Breast epithelium (tissue), 4 donors: ENCODE results near the gene ENPP5. TPM values are rescaled to one million over a fixed set of nuclear protein-coding genes. Genes with fewer than 3 reads are reported as not detected.
"Not testable (repeated sequence)": the region's sequence is repeated elsewhere in the genome, so short reads cannot be mapped to it uniquely, and the experiment has no call there.

Experiments
- DNase-seq, 2 donors: peaks; one replicate each; pipeline ENCODE4 v3.0.0-alpha.2; 2019; ENCODE audit warnings: low spot score in 2 of 2
- H3K27ac ChIP-seq, 2 donors: fragments of 200-600 bp; sonication (generic) in 1 of 2; one replicate each; pipeline ENCODE4 v1.5.1; 2016 to 2019; ENCODE audit warnings: mild to moderate bottlenecking in 1 of 2
- H3K27me3 ChIP-seq, 2 donors: fragments of 200-600 bp; sonication (generic) in 1 of 2; one replicate each; pipeline versions ENCODE4 v1.5.1 to v1.6.0; 2017 to 2019; ENCODE audit warnings: control low read depth in 1 of 2, mild to moderate bottlenecking in 1 of 2
- H3K36me3 ChIP-seq: fragments of 200-600 bp; one replicate; pipeline ENCODE4 v1.5.1; 2019
- H3K4me1 ChIP-seq, 2 donors: fragments of 200-600 bp; sonication (generic); one replicate each; pipeline ENCODE4 v1.5.1; 2016 to 2019; ENCODE audit warnings: control low read depth in 1 of 2
- H3K4me3 ChIP-seq, 3 donors: fragments of 200-600 bp; sonication (generic); 1 replicate in 2 of 3; 2 replicates in 1 of 3; pipeline ENCODE4 v1.5.1; 2016 to 2019; ENCODE audit warnings: mild to moderate bottlenecking in 3 of 3, moderate library complexity in 2 of 3
- H3K9me3 ChIP-seq, 2 donors: fragments of 200-600 bp; sonication (generic) in 1 of 2; one replicate each; pipeline ENCODE4 v1.5.1; 2016 to 2019; ENCODE audit warnings: control low read depth in 1 of 2
- POLR2A ChIP-seq: fragments of 450-650 bp; IDR thresholded peaks from one replicate; pipeline ENCODE4 v1.6.1; 2016; ENCODE audit warnings: antibody characterized with exemption, mild to moderate bottlenecking, moderate library complexity
- POLR2AphosphoS5 ChIP-seq, 3 donors: sonication (generic); formaldehyde crosslinking; IDR thresholded peaks; one replicate each; pipeline ENCODE4 v1.6.1; 2017; ENCODE audit warnings: antibody characterized with exemption in 3 of 3
- intact Hi-C: fragments of 100-400 bp; cut with DNase I; formaldehyde crosslinking; loops from one replicate; pipeline ENCODE4 v1.15.1; 2023; ENCODE audit warnings: low total_unique reads
- total RNA-seq, 3 donors: library from RNA; depleted of rRNA; stranded (reverse); fragments of >200 nt; gene quantifications; one replicate each; pipeline ENCODE4 v1.1.0, GENCODE V29; 2016
- TF ChIP-seq, protein P1 (sequence below), 3 donors: fragments of 450-650 bp; IDR thresholded peaks; one replicate each; pipeline ENCODE4 v1.5.1; 2016 to 2017; ENCODE audit warnings: antibody characterized with exemption in 3 of 3, mild to moderate bottlenecking in 3 of 3, moderate library complexity in 3 of 3

The ENPP5 gene
- total RNA-seq, 3 donors from 2014 or later, result 2.2 to 28.1 (median 13.8) TPM

DNA sequence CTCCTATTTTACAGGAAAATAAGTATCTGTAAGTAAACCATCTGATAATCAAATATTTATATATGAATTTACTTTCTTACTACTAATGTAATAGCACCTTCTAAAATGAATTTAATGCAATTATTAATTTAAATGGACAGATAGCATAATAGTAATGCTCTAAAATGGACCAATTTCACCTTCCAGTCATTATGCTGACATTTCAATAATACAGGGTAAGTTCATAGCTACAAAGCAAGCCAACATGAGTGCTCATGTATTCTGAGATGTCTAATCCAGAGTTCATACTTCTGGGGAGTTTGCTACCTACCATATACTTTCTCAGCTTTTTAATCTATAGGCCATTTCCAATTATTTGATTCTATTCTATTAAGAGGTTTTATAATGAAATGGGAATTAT, 11.6 kb downstream of the ENPP5 start:
- Histone ChIP-seq H3K27ac (no peak overlapping the region), H3K4me3 (no peak overlapping the region), H3K27me3 (no peaks in the 10 kb centered on the region), H3K4me1 (no peaks in the 10 kb centered on the region), H3K9me3 (no peaks in the 10 kb centered on the region), H3K36me3 (no peaks in the 10 kb centered on the region)
- no peak for DNase-seq
- TF ChIP-seq POLR2A (no peak), POLR2AphosphoS5 (IDR thresholded peaks at IDR 0.05) (no peak)
- TF ChIP-seq, protein P1, sequence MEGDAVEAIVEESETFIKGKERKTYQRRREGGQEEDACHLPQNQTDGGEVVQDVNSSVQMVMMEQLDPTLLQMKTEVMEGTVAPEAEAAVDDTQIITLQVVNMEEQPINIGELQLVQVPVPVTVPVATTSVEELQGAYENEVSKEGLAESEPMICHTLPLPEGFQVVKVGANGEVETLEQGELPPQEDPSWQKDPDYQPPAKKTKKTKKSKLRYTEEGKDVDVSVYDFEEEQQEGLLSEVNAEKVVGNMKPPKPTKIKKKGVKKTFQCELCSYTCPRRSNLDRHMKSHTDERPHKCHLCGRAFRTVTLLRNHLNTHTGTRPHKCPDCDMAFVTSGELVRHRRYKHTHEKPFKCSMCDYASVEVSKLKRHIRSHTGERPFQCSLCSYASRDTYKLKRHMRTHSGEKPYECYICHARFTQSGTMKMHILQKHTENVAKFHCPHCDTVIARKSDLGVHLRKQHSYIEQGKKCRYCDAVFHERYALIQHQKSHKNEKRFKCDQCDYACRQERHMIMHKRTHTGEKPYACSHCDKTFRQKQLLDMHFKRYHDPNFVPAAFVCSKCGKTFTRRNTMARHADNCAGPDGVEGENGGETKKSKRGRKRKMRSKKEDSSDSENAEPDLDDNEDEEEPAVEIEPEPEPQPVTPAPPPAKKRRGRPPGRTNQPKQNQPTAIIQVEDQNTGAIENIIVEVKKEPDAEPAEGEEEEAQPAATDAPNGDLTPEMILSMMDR (IDR thresholded peaks at IDR 0.05), result no peak
- intact Hi-C loops, result no loop called here

DNA sequence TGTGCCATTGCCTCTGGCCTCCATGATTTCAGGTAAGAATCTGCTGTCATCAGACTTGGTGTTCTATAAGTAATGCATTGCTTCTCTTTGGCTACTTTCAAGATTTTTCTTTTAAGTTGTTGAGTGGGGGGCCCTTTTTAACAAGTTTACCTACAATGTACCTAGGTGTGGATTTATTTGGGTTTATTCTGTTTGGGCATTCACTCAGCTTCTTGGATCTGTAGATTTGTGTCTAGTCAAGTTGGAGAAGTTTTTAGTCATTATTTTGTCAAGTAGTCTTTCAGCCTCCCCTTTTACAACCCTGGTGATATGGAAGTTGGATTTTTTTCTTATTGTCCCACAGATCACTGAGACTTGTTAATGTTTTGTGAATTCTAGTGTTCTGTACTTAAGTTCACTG, 14.1 kb downstream of the ENPP5 start:
- intact Hi-C loops, result no loop called here
- Histone ChIP-seq H3K27me3 (no peaks in the 10 kb centered on the region), H3K27ac (no peak overlapping the region), H3K4me3 (no peak overlapping the region), H3K4me1 (no peaks in the 10 kb centered on the region), H3K9me3 (no peaks in the 10 kb centered on the region), H3K36me3 (no peaks in the 10 kb centered on the region)
- no peak for DNase-seq
- TF ChIP-seq, protein P1 (IDR thresholded peaks at IDR 0.05), result no peak
- TF ChIP-seq POLR2A (no peak), POLR2AphosphoS5 (IDR thresholded peaks at IDR 0.05) (no peak)

DNA sequence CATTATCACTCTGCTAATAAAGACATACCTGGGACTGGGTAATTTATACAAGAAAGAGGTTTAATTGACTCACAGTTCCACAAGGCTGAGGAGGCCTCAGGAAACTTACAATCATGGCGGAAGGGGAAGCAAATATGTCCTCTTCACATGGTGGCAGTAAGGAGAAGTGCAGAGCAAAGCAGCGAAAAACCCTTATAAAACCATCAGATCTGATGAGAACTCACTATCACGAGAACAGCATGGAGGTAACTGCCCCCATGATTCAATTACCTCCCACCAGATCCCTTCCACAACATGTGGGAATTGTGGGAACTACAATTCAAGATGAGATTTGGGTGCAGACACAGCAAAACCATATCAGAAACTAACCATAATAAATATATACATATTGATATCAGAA, 21.7 kb downstream of the ENPP5 start:
- H3K36me3 ChIP-seq, intact Hi-C loops, H3K9me3 ChIP-seq, H3K27ac ChIP-seq, H3K4me1 ChIP-seq, DNase-seq, H3K4me3 ChIP-seq, H3K27me3 ChIP-seq: not testable (repeated sequence)

DNA sequence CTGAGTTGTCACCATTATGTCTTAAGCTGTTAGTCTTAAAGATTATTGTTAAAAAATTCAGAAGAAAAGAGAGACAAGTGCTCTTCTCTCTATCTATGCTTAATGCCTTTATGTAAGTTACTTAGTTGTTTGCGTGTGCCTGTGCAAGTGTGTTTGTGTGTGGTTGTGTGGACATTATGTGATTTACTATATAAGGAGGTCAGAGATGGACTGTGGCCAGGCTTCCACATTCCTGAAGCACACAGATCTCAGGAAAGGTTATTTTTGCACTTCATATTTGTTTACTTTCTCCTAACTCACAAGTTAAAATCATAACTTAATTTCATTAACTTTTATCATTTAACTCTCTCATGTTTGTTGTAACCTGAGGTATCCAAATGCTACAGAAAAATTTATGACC, 26.5 kb downstream of the ENPP5 start:
- DNase-seq, result no peak
- H3K4me3 ChIP-seq, result no peak overlapping the region
- intact Hi-C loops, result no loop called here
- TF ChIP-seq, protein P1 (IDR thresholded peaks at IDR 0.05), result no peak
- TF ChIP-seq POLR2AphosphoS5 (IDR thresholded peaks at IDR 0.05) (no peak), POLR2A (no peak)
- no peaks in the 10 kb centered on the region for H3K4me1 ChIP-seq
- H3K9me3 ChIP-seq, result no peaks in the 10 kb centered on the region
- no peak overlapping the region for H3K27ac ChIP-seq
- no peaks in the 10 kb centered on the region for H3K36me3 ChIP-seq
- H3K27me3 ChIP-seq, result no peaks in the 10 kb centered on the region

DNA sequence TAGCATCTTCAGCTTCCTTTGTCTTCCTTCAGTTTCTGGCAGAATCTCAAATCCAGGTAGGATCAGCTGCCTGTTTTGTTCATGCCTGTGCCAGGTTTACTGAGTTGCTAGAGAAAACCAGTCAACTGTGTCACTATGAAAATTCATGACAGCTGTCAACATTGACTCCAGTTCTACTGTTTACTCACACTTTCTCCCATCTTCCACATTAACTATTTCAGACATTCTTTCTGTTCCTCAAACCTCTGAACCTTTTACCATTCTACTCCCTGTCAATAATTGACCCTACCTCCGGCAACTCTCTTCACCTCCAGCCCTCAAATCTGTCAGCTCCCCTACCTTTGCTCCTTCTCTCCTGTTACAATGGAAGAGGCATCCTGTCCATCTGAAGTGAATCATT, 32.5 kb downstream of the ENPP5 start:
- no peaks in the 10 kb centered on the region for H3K9me3 ChIP-seq
- H3K27me3 ChIP-seq, result no peaks in the 10 kb centered on the region
- no peak overlapping the region for H3K4me3 ChIP-seq
- H3K4me1 ChIP-seq, result no peaks in the 10 kb centered on the region
- no peaks in the 10 kb centered on the region for H3K36me3 ChIP-seq
- no peak for DNase-seq
- TF ChIP-seq, protein P1 (IDR thresholded peaks at IDR 0.05), result no peak
- TF ChIP-seq POLR2AphosphoS5 (IDR thresholded peaks at IDR 0.05), result no peak
- no peak for TF ChIP-seq POLR2A
- intact Hi-C loops, result no loop called here
- no peak overlapping the region for H3K27ac ChIP-seq

DNA sequence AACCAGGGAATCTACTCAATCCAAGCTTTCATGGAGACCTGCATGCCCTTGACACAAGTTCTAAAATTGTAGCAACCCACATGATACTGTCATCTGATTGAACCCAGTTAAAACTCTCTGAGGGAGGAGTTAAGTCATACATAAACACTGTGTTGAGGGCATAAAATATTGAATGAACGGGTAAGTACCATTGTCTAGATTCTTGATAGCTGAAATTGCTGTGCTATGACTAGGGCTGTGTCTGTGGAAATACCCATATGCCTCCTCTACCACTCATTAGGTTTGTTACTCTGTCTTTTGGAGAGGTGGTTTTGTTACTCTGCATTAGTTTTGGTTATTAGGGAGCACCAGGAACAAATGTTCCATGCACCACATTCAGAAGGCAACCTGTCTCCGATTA, 33.4 kb downstream of the ENPP5 start:
- Histone ChIP-seq H3K36me3 (no peaks in the 10 kb centered on the region), H3K27me3 (no peaks in the 10 kb centered on the region), H3K9me3 (no peaks in the 10 kb centered on the region), H3K4me3 (no peak overlapping the region), H3K27ac (no peak overlapping the region), H3K4me1 (no peaks in the 10 kb centered on the region)
- no peak for DNase-seq
- intact Hi-C loops, result no loop called here
- TF ChIP-seq POLR2A (no peak), POLR2AphosphoS5 (IDR thresholded peaks at IDR 0.05) (no peak)
- TF ChIP-seq, protein P1 (IDR thresholded peaks at IDR 0.05), result no peak
